A673 (cell line): ENCODE results near the gene SF3B3. TPM values are rescaled to one million over a fixed set of nuclear protein-coding genes. Genes with fewer than 3 reads are reported as not detected.

Source experiments
- BruUV-seq: library from RNA; stranded (reverse); fragments of 400-500 nt; replicated peaks from 2 replicates; lab custom pipeline; 2021; lab: Mats Ljungman, UMichigan
- CTCF ChIA-PET: fragments of 300-600 bp; sonication (Branson Sonifier 250); formaldehyde crosslinking; loops from one replicate; lab custom pipeline; 2022; ENCODE audit warnings: antibody characterized with exemption; lab: Charles Lee
- POLR2A ChIA-PET: fragments of 300-600 bp; sonication (Branson Sonifier 250); formaldehyde crosslinking; loops from one replicate; lab custom pipeline; 2022; ENCODE audit warnings: antibody characterized with exemption; ENCODE audit not compliant: low non-redundant PET; lab: Charles Lee
- DNase-seq: peaks from one replicate; pipeline ENCODE4 v3.0.0-alpha.2; 2015; ENCODE audit warnings: low spot score
- H3K27ac ChIP-seq: fragments of 200-600 bp; sonication (generic); 2 replicates; pipeline ENCODE4 v1.5.1; 2016; ENCODE audit warnings: mixed run types, low read depth, mild to moderate bottlenecking, mixed read lengths, antibody characterized with exemption, low read length; ENCODE audit not compliant: poor library complexity, severe bottlenecking
- H3K27me3 ChIP-seq: fragments of 200-600 bp; sonication (generic); replicated peaks from 2 replicates; pipeline ENCODE4 v1.6.1; 2017; ENCODE audit warnings: mixed run types, low read depth, mild to moderate bottlenecking, mixed read lengths, antibody characterized with exemption, low read length; ENCODE audit not compliant: insufficient read depth, poor library complexity
- H3K36me3 ChIP-seq: fragments of 200-600 bp; sonication (generic); 2 replicates; pipeline ENCODE4 v1.6.1; 2016; ENCODE audit warnings: mixed run types, mild to moderate bottlenecking, mixed read lengths, antibody characterized with exemption, low read length; ENCODE audit not compliant: insufficient read depth, poor library complexity, severe bottlenecking
- H3K4me1 ChIP-seq: fragments of 200-600 bp; sonication (generic); 2 replicates; pipeline ENCODE4 v1.6.1; 2017; ENCODE audit warnings: mixed run types, mild to moderate bottlenecking, mixed read lengths, antibody characterized with exemption, low read length; ENCODE audit not compliant: insufficient read depth, poor library complexity, severe bottlenecking
- H3K4me3 ChIP-seq: fragments of 200-600 bp; sonication (generic); 2 replicates; pipeline ENCODE4 v1.5.1; 2016; ENCODE audit warnings: low read depth, mixed run types, mild to moderate bottlenecking, mixed read lengths, low read length; ENCODE audit not compliant: poor library complexity, severe bottlenecking
- H3K9me3 ChIP-seq: fragments of 200-600 bp; sonication (generic); 2 replicates; pipeline ENCODE4 v1.6.1; 2016; ENCODE audit warnings: mixed run types, low read depth, mild to moderate bottlenecking, mixed read lengths, antibody characterized with exemption, low read length; ENCODE audit not compliant: poor library complexity, severe bottlenecking
- EZH2 ChIP-seq: fragments of 200-600 bp; sonication (generic); IDR thresholded peaks from 2 replicates; pipeline ENCODE4 v1.6.1; 2017; ENCODE audit warnings: borderline replicate concordance, low read depth, mild to moderate bottlenecking, mixed read lengths, antibody characterized with exemption, low read length; ENCODE audit not compliant: poor library complexity, severe bottlenecking
- intact Hi-C: fragments of 100-400 bp; cut with micrococcal nuclease; formaldehyde crosslinking; loops from one replicate; pipeline ENCODE4 v1.10.0; 2022; ENCODE audit not compliant: unreplicated experiment
- total RNA-seq: library from RNA; stranded (reverse); gene quantifications from 2 replicates; pipeline ENCODE4 v1.2.3, GENCODE V29; 2021
- TF ChIP-seq, protein P1 (sequence below): fragments of 300-800, 200-600 bp; sonication (generic); conservative IDR thresholded peaks from 2 replicates; pipeline ENCODE4 v1.5.1; 2017; ENCODE audit warnings: low read depth, mild to moderate bottlenecking, antibody characterized with exemption, low read length, moderate library complexity, mixed read lengths

The SF3B3 gene
- total RNA-seq, 1 experiment from 2014 or later: 571 TPM

DNA sequence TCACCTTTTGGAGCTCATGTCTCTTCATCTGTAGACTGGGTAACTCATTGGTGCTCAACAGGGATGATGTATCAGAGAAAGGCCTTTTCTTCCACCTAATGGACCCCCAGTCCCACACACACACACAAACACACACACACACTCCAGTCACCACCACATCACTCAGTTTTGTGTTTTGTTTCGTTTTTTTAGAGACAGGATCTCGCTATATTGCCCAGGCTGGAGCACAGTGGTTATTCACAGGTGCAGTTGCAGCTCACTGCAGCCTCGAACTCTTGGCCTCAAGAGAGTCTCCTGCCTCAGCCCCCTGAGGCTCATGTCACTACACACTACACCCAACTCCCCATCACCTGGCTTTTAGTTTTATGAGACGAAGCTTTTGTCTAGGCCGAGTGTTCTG is 55.6 kb downstream of the SF3B3 start:
- CTCF ChIA-PET: no interaction called here
- no peak for TF ChIP-seq EZH2
- TF ChIP-seq, protein P1, sequence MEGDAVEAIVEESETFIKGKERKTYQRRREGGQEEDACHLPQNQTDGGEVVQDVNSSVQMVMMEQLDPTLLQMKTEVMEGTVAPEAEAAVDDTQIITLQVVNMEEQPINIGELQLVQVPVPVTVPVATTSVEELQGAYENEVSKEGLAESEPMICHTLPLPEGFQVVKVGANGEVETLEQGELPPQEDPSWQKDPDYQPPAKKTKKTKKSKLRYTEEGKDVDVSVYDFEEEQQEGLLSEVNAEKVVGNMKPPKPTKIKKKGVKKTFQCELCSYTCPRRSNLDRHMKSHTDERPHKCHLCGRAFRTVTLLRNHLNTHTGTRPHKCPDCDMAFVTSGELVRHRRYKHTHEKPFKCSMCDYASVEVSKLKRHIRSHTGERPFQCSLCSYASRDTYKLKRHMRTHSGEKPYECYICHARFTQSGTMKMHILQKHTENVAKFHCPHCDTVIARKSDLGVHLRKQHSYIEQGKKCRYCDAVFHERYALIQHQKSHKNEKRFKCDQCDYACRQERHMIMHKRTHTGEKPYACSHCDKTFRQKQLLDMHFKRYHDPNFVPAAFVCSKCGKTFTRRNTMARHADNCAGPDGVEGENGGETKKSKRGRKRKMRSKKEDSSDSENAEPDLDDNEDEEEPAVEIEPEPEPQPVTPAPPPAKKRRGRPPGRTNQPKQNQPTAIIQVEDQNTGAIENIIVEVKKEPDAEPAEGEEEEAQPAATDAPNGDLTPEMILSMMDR: no peak
- no TSS peak for BruUV-seq
- Histone ChIP-seq H3K36me3 (peaks cover 15% of the 10 kb centered on the region), H3K27me3 (no peaks in the 10 kb centered on the region), H3K27ac (no peak overlapping the region), H3K4me1 (peaks cover 9% of the 10 kb centered on the region), H3K9me3 (no peaks in the 10 kb centered on the region), H3K4me3 (no peak overlapping the region)
- intact Hi-C loops: no loop called here
- POLR2A ChIA-PET: no interaction called here
- no peak for DNase-seq

DNA sequence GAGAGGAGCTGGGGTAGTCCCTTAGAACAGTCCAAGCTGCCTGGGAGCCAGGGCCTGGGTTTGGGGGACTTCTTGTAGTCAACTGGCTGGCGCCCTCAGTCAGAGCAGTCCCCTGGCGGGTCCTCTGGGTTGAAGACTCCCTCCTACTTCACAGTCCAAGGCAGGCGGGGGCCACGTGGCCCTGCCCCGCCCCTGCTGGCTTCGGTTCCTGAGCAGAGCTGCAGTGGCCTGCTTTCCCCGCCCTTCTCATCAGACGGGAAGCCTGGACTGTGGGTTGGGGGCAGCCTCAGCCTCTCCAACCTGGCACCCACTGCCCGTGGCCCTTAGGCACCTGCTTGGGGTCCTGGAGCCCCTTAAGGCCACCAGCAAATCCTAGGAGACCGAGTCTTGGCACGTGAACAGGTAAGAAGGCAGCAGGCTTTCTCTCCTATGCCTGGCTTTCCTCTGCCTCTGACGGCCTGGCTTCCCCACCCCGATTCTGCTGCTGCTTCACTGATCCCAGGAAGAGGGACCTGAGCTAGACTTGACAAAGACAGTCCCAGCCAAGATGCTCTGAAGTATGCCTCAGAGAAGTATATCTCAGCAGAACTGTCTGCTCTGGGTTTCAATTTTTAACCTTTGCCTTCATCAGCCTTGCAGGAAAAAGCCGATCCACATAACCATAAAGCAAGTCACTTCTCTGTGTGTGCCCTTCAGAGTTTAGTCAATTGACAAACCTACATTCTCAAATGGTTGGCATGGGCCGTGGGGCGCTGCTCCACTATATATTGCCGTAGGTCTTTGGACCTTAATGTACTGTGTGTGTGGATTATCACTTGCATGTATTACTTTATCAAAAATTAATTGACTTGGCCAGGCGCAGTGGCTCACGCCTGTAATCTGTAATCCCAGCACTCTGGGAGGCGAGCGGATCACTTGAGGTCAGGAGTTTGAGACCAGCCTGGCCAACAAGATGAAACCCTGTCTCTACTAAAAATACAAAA is 56.3 kb downstream of the SF3B3 start:
- no TSS peak for BruUV-seq
- H3K27ac ChIP-seq: no peak overlapping the region
- H3K36me3 ChIP-seq: peaks cover 8% of the 10 kb centered on the region
- ChIA-PET CTCF (no interaction called here), POLR2A (no interaction called here)
- H3K9me3 ChIP-seq: no peaks in the 10 kb centered on the region
- TF ChIP-seq EZH2: no peak
- TF ChIP-seq, protein P1: no peak
- peaks cover 9% of the 10 kb centered on the region for H3K4me1 ChIP-seq
- H3K27me3 ChIP-seq: no peaks in the 10 kb centered on the region
- H3K4me3 ChIP-seq: no peak overlapping the region
- no peak for DNase-seq
- intact Hi-C loops: no loop called here

DNA sequence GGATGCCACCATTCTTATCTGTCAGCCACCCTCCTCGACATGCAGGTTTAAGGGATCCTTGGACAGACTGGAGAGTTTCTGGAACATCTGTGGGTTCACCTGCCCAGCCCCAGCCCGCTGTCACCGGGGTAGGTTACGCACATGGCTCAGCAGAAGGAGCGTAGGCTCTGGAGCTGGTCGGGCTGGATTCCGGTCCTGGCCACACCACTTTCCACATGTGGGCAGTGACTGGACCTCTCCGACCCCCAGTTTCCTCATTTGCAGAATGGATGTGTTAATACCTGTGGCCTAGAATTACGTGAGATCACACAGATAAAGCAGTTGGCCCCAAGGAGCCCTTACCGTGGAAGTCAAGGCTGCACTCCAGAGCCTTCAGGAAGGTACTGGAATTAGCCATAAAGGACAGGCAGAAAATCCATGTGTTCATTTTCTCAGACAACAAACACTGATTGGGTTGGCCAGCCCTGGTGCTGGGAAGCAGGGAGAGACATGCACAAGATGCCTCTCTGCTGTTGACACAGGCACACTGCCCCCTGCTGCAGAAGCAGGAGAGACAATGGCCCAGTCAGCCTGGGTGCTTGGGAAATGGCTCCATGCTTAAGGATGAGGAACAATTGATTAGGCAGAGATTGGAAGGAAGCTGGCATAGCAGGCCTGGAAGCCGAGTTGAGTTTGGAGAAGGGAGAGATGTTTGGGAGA is 58.8 kb downstream of the SF3B3 start:
- H3K36me3 ChIP-seq: no peaks in the 10 kb centered on the region
- no peak overlapping the region for H3K4me3 ChIP-seq
- intact Hi-C loops: no loop called here
- peak; percentile 24 for DNase-seq
- H3K27ac ChIP-seq: no peak overlapping the region
- TF ChIP-seq EZH2: no peak
- TF ChIP-seq, protein P1: peak; percentile 50
- CTCF ChIA-PET: no interaction called here
- no peaks in the 10 kb centered on the region for H3K9me3 ChIP-seq
- H3K4me1 ChIP-seq: no peaks in the 10 kb centered on the region
- no peaks in the 10 kb centered on the region for H3K27me3 ChIP-seq
- no TSS peak for BruUV-seq
- POLR2A ChIA-PET: no interaction called here
